Testis (tissue), 3 donors: ENCODE results near the gene WDCP. TPM values are rescaled to one million over a fixed set of nuclear protein-coding genes. Genes with fewer than 3 reads are reported as not detected.
"Not testable (repeated sequence)": the region's sequence is repeated elsewhere in the genome, so short reads cannot be mapped to it uniquely, and the experiment has no call there.

Experiments used
- DNase-seq: peaks from one replicate; pipeline ENCODE4 v3.0.0-alpha.2; 2019
- H3K27ac ChIP-seq, 2 donors: fragments of 200-600 bp; sonication (generic); one replicate each; pipeline ENCODE4 v1.5.1; 2019
- H3K27me3 ChIP-seq: fragments of 200-600 bp; sonication (generic); one replicate; pipeline ENCODE4 v1.5.1; 2019
- H3K36me3 ChIP-seq: fragments of 200-600 bp; sonication (generic); one replicate; pipeline ENCODE4 v1.5.1; 2017; ENCODE audit warnings: low read depth; ENCODE audit errors: missing control alignments
- H3K4me1 ChIP-seq: fragments of 200-600 bp; sonication (generic); one replicate; pipeline ENCODE4 v1.5.1; 2019
- H3K4me3 ChIP-seq, 2 donors: fragments of 200-600 bp; sonication (generic); one replicate each; pipeline ENCODE4 v1.5.1; 2017 to 2019
- H3K9me3 ChIP-seq: fragments of 200-600 bp; sonication (generic); one replicate; pipeline ENCODE4 v1.5.1; 2017
- POLR2A ChIP-seq: fragments of 450-650 bp; IDR thresholded peaks from one replicate; pipeline ENCODE4 v1.6.1; 2017; ENCODE audit warnings: antibody characterized with exemption, mild to moderate bottlenecking, moderate library complexity
- WGBS, 2 donors: methylation state at CpG; one replicate each; pipeline ENCODE4 v1.1.5; 2018; 5-methylcytosine and 5-hydroxymethylcytosine counted together
- intact Hi-C: fragments of 100-400 bp; cut with DNase I; formaldehyde crosslinking; loops from one replicate; pipeline ENCODE4 v1.15.1; 2023; ENCODE audit warnings: low total_unique reads
- polyA plus RNA-seq: library from polyadenylated mRNA; stranded (reverse); fragments of 350-450 nt; fragmentation: Illumina TruSeq; extraction: RNeasy Lipid Tissue Mini Kit (QIAGEN cat#74804); gene quantifications from one replicate; pipeline ENCODE4 v1.2.3, GENCODE V29; 2014; ENCODE audit warnings: low read depth, low replicate concordance; ENCODE audit not compliant: insufficient read depth
- total RNA-seq, 2 donors: library from RNA; depleted of rRNA; stranded (reverse); fragments of >200 nt; gene quantifications; one replicate each; pipeline ENCODE4 v1.2.3, GENCODE V29; 2016
- TF ChIP-seq, protein P1 (sequence below), 3 experiments: fragments of 450-650 bp in 2 of 3; fragments of 200-600 bp in 1 of 3; sonication (generic) in 1 of 3; IDR thresholded peaks; one replicate each; pipeline ENCODE4 v1.5.1; 2016 to 2019; ENCODE audit warnings: antibody characterized with exemption in 3 of 3, mild to moderate bottlenecking in 2 of 3, moderate library complexity in 1 of 3

Gene WDCP
- total and polyA plus RNA-seq, 3 donors from 2014 or later, result 9.8 to 11.5 (median 10.4) TPM

DNA sequence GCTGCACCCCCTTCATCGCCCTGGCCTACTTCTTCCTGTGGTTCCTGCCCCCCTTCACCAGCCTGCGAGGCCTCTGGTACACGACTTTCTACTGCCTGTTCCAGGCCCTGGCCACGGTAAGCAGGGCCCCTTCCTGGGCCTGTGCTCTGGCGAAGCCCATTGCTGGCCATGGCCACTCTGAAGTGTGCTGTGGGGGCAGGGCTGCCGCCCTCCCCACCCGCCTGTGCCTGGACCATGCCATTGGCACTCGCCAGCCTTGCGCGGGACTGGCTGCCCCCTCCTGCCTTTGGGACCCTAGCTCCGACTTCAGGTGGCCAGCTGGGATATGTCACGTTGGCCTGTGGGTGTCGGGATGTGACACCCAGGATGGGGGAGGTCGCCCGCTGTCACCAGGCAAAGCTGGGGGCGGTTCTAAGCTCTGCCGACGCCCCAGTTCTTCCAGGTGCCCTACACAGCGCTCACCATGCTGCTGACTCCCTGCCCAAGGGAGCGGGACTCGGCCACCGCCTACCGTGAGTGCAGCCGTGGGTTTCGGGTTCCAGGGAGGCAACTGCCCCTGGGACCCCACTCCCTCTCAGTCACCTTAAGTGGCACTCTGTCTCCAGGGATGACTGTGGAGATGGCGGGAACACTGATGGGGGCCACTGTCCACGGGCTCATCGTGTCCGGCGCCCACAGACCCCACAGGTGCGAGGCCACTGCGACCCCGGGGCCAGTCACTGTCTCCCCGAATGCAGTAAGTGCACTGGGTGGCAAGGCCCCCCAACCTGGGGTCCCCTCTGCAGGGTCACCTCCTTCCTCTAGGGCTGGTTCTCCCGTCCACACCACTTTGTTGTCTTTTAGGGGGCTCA lies 30.1 kb downstream of the WDCP start:
- no peak for TF ChIP-seq POLR2A
- TF ChIP-seq, protein P1, sequence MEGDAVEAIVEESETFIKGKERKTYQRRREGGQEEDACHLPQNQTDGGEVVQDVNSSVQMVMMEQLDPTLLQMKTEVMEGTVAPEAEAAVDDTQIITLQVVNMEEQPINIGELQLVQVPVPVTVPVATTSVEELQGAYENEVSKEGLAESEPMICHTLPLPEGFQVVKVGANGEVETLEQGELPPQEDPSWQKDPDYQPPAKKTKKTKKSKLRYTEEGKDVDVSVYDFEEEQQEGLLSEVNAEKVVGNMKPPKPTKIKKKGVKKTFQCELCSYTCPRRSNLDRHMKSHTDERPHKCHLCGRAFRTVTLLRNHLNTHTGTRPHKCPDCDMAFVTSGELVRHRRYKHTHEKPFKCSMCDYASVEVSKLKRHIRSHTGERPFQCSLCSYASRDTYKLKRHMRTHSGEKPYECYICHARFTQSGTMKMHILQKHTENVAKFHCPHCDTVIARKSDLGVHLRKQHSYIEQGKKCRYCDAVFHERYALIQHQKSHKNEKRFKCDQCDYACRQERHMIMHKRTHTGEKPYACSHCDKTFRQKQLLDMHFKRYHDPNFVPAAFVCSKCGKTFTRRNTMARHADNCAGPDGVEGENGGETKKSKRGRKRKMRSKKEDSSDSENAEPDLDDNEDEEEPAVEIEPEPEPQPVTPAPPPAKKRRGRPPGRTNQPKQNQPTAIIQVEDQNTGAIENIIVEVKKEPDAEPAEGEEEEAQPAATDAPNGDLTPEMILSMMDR (IDR thresholded peaks at IDR 0.05), result no peak
- no peak for DNase-seq
- Histone ChIP-seq H3K27me3 (no peaks in the 10 kb centered on the region), H3K4me1 (no peaks in the 10 kb centered on the region), H3K36me3 (no peaks in the 10 kb centered on the region), H3K27ac (no peak overlapping the region), H3K4me3 (no peak overlapping the region), H3K9me3 (no peaks in the 10 kb centered on the region)
- 93 to 96% methylated on average over 22 to 35 of the region's 35 CpGs for WGBS, 2 donors
- intact Hi-C loops, result no loop called here

DNA sequence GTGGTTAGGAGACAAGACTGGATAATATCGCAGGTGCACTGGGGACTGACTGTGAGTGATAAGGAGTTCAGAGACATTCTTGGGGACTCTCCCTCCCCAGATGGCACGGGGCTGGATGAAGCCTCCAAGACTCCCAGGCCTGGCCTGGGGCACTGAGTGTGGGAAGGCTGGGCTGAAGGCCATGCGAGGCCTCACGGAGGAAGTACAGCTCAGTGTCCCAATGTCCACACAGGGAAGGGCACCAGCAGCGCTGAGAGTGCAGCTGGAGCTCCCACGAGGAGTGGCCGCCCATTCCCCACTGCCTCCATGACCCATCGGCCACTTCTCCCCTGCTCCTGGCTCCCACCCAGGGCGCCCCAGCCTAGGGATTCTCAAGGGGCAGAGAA lies 30.8 kb downstream of the WDCP start:
- intact Hi-C loops, result no loop called here
- DNase-seq, result no peak
- no peaks in the 10 kb centered on the region for H3K36me3 ChIP-seq
- H3K27me3 ChIP-seq, result no peaks in the 10 kb centered on the region
- H3K9me3 ChIP-seq, result no peaks in the 10 kb centered on the region
- H3K4me3 ChIP-seq, result no peak overlapping the region
- no peak overlapping the region for H3K27ac ChIP-seq
- TF ChIP-seq POLR2A, result no peak
- TF ChIP-seq, protein P1 (IDR thresholded peaks at IDR 0.05), result no peak
- 77 to 91% methylated on average over 6 to 9 of the region's 9 CpGs for whole genome bisulfite sequencing, 2 donors
- H3K4me1 ChIP-seq, result no peaks in the 10 kb centered on the region

DNA sequence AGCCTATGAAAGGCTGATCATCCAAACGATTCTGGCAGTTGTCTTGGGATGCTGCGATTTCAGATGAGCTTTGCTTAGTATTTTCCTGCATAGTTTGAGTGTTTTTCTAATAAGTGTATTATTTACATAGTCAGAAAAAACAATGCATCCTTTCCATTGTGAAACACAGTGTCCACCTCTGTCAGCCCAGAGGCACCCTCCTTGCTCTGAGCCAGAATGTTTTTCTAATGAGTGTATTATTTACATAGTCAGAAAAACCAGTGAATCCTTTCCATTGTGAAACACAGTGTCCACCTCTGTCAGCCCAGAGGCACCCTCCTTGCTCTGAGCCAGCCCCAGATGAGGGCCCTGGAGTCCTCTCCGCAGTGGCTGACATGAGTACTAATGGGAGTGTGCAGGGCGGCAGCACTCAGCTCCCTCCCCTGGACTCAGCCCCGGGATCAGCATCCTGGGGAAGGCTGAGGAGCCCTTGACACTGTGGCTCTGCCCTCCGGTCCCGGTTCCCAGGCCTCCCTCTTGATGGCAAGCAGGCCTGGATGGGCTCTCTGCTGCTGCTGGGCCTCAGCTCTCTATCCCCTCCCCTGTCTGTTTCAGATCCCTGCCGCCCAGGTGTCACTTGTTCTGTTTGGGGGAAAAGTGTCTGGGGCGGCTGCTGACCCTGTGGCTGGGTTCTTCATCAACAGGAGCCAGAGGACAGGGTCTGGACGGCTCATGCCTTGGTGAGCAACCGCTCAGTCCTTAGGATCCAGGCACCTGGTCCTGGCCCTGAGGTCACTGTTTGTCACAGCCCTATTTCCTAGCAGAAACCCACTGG lies 31.4 kb downstream of the WDCP start:
- Histone ChIP-seq H3K36me3 (no peaks in the 10 kb centered on the region), H3K27ac (no peak overlapping the region), H3K4me3 (no peak overlapping the region), H3K27me3 (no peaks in the 10 kb centered on the region), H3K4me1 (no peaks in the 10 kb centered on the region), H3K9me3 (no peaks in the 10 kb centered on the region)
- DNase-seq, result no peak
- 77 to 87% methylated on average over 9 of the region's 11 CpGs for WGBS, 2 donors
- TF ChIP-seq, protein P1 (IDR thresholded peaks at IDR 0.05), result no peak
- TF ChIP-seq POLR2A, result no peak
- intact Hi-C loops, result no loop called here

DNA sequence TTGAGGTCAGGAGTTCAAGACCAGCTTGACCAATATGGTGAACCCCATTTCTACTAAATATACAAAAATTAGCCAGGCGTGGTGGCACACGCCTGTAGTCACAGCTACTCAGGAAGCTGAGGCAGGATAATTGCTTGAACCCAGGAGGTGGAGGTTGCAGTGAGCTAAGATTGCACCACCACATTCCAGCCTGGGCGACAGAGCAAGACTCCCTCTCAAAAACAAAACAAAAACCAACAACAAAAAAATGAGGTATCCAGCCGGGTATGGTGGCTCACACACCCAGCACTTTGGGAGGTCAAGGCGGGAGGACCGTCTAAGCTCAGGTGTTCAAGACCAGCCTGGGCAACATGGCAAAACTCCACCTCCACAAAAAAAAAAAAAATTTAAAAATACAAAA lies 32.3 kb downstream of the WDCP start:
- H3K27me3 ChIP-seq, H3K4me1 ChIP-seq, DNase-seq, H3K36me3 ChIP-seq, H3K27ac ChIP-seq, H3K4me3 ChIP-seq, intact Hi-C loops, H3K9me3 ChIP-seq: not testable (repeated sequence)
- WGBS, 2 donors, result 91 to 92% methylated on average over 6 of the region's 6 CpGs

DNA sequence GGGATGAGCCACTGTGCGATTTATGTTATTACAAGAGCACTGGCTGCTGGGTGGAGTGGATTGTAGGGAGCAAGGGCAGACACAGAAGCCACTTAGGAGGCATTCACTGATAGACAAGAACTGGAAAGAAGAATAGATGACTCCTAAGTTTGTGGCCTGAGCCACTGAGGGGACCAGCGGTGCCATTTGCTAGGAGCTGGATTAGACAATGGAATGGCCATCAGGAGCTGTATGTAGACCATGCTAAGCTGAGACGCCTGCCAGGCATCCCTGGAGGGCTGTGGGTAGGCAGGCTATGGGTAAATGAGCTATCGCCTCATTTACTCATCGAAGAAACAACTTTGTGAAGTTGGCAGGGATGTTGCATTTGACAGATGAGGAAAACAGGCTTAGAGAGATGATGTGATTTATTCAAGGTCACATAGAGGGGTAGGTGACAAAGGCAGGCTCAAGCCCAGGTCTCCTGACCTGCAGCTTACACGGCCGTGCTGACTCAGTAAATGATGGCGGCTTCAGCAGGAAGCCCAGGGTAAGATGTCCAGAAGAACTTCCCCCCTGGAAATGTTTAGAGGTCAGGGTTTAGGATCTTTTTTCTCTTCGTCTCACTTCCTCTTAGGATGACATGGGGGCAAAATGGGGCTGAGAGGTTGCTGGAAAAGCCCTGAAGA lies 34.5 kb downstream of the WDCP start:
- Histone ChIP-seq H3K9me3 (no peaks in the 10 kb centered on the region), H3K4me1 (peaks cover 4% of the 10 kb centered on the region), H3K27me3 (no peaks in the 10 kb centered on the region), H3K4me3 (no peak overlapping the region), H3K36me3 (no peaks in the 10 kb centered on the region), H3K27ac (no peak overlapping the region)
- 82 to 91% methylated on average over 9 of the region's 9 CpGs for WGBS, 2 donors
- intact Hi-C loops, result no loop called here
- TF ChIP-seq POLR2A, result no peak
- TF ChIP-seq, protein P1 (IDR thresholded peaks at IDR 0.05), result no peak
- no peak for DNase-seq
